NCI-H1694 (cell line): ENCODE results near the gene ZC2HC1B.

Source experiments
- DNase-seq: peaks from one replicate; lab custom pipeline; 2025; lab: John Stamatoyannopoulos, UW

The ZC2HC1B gene

DNA sequence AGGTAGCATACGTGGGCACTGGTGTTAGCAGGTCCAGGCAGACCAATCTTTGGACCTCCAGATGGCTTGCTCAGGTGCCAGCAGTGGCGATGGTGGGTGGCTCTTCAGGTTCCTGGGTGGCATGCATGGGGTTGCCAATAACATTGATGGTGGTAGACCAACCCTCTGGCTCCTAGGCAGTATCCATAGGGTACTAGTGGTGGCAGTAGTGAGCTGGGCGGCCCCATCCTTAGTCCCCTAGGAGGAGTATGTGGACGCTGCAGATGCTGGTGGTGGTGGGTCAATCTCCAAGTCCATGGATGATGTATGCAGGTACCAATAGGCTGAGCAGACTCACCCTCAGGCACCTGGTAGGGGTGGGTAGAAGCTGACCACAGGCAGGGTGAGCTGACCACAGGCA, 70.6 kb downstream of the ZC2HC1B start:
- no peak for DNase-seq

DNA sequence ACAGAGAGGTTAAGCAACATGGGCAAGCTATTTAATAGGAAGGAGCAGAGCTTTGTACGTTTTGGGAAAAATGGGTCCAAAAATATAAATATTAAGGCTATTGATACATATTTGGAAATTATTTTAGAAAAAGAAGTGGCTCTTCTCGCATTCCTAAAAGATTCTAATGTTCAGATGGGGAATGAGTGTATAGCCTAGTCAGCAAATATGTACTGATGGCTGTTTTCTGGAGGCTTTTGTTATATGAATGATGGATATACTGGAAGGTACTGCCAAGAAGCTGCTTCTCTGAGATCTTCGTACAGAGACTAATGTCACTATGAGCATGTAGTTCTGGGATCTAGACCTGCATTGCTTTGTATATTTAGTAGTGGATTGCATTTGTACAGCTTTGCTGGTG, 72.1 kb downstream of the ZC2HC1B start:
- no peak for DNase-seq

DNA sequence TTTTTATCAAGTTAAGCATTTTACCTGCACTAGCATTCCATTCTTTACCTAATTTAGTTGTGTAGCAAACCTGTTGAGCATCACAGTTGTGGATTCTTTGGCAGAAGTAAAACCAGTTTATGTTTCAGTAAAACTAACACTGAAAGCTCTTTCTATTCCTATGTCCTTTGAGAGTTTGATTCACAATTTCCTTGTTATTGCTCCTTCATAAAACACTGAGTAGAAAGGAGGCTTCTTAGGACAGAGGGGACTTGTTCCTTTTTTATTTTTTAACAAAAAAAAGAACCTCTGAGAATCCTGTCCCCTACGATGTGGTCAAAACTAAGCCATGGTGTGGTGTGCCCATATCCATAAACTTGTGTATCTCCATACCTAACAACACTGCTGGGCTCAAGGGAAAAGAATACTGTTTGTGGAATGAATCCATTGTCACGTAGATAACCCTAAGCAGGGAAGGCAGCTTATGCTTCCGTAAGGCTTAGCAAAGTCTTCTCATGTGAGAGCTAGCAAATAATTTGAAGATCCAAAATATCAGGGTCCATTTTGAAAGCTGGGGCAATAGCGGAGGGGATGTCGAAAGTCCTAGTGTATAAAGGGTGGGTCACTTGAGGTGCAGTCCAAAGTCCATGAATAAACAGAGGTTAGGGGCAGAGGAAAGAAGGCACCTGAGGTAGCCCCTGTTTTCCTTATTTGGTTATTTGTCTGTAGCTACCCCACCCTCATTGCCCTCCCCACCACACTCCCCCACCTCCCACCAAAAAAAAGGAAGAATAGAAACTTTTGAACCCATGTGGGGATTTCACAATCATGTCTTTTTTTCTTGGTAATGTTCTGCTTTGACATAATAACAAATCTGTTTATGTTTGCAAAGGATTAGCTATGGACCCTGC, 72.7 kb downstream of the ZC2HC1B start:
- DNase-seq, result no peak

DNA sequence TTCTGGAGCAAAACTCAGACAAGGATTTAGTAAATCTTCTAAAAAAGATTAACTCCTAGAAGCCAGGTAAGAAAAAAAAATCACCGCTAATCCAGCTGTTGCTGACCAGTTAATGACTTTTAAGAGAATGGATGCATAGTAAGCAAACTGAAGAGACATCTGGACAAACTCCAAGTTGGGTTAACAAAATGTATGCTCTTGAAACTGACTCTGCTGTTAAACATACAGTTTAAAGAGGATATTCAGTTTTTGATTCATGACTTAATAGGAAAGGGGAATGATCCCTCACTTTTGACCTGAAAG, 73.3 kb downstream of the ZC2HC1B start:
- no peak for DNase-seq

DNA sequence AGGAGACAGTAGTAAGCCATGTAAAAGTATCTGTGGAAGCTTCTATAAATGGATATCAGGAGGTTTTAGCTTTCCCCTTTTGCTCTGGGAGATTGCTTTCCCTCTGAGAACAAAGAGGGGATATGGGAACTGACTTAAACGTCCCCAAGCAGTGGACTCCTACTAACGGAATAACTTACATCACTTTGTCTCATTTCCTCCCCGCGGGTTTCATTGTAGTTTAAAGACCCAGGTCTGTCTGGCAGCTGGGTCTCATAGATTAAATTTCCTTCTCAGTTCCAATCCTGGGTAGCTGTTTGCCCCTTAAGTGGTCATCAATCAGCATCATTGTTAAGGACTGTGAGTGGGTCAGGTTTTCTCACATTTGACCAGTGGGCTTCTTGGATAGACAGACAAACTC, 75.1 kb downstream of the ZC2HC1B start:
- DNase-seq, result no peak

DNA sequence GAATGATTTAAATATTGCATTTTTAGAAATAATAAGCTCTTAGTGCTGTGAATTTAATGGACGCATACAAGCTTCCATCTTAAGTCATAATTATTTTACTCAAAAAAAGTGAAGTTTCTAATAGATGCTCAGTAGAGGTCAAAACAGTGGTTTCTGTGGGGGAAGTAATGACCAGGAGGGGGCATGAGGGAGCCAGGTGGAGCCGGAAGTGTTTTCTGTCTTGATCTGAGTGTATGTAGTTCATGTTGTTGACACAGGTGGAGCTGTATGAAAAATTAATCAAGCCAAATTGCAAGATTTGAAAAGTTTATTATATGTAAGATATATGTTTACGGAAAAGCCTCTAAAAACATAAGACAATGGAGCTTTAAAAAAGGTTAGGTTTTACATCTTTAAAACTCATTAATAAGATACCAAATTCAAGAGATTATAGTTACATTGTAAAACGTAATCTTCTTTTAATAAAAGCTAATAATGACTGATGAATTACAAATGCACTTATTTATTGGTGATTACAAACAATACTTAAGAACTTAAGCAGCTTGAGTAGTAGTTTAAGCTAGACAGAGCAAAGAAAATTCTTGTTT, 75.8 kb downstream of the ZC2HC1B start:
- DNase-seq, result no peak

DNA sequence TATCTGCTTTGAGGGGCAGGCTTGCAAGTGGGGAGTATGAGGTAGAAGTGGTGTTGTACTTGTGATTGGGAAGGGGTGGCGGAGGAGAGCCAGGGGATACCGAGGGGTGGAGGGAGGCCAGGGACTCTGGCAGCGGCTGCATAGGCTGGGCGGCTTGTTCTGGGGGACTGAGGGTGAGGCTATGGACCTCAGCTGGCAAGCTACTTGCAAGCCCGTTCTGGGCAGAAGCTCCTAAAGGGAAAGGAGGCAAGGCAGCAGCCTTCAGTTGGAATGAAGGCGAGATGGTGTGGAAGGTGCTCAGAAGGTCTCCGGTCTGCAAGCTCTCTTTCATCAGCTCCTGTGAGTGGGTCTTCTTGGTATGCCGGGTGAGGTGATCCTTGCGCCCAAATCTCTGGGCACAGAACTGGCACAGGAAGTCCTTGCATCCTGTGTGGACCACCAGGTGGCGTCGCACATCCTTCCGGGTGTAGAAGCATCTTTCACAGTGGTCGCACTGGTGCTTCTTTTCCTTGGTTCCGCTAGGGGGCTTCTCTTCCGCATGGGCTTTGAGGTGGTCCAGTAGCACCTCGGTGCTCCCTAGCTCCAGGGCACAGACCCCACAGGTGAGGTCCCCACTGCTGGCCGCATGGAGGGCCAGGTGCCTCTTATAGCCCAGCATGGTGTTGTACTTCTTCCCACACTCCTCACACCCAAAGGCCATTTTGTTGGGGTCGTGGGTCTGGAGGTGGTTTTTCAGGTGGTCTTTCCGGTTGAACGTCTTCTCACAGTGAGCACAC, 77.8 kb downstream of the ZC2HC1B start:
- DNase-seq, result no peak

DNA sequence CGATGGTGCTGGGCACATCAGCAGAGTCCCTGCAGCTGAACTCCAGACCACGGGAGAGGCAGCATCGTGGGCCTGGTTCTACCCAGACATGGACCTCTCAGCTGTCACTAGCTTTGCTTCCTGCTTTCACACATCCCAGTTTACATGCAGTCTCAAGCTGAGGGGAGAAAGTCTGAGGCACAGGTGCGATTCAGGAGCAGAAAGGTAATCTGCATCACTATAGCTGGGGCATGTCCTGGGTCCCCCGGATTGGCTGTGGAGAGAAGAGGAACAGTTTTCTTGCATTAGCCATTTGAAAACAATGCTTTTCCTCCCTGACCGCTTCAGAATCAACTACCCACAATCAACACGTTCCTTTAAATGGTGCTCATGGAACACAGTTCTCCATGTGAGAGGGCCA, 83.9 kb downstream of the ZC2HC1B start:
- no peak for DNase-seq

DNA sequence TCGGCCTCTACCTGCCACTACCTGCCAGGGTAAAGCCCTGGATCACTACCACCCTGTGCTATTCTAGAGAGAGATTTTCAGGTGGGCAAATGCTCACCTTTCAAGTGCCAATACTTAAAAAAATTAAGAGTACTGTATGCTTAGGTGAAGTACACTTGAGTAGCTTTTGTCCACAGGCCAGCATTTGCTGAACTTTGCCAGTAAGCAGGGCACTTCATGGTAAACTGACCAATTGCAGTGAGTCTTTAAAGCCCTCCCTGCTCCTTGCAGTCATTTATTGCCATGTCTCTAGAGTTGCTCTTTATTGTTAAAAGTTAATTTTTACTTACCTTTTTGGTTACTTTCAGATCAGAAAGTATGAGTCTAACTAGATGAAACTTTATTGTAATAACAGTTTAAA, 85.3 kb downstream of the ZC2HC1B start:
- DNase-seq, result no peak

DNA sequence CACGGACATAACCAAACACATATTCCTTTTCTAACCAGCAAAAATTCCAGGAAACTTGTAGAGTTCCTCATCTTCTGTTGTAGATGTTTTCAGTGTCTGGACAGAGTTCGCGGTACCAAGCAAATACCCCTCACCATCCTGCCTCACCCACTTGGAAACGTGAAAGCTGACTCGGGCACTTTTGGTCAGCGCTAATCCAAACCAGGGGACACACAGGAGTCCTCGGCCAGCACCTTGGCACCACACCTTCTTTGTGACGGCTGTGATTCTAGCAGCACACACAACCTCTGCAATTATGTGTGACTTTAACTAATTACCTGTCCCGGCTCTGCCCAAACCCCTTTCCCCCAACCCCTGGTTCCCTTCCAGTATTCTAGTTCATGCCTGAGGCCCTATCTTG, 85.7 kb downstream of the ZC2HC1B start:
- no peak for DNase-seq

DNA sequence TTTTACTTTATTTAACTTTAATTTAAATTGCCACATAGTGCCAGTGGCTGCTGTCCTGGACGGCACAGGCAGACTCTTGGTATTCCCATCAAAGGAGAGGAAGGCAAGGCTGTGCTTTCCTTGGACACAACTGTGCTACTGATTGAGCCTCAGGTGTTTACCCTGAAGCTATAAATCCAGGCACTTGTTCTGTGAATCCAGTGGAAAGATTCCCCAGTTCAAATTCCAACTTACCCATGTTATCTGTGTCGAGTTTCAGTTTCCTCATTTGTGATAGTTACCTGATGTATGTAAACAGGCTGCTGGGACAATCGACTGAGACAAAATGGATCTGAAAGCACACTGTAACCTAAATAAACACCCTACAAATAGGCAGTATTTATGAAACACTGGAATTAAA, 86.6 kb downstream of the ZC2HC1B start:
- DNase-seq, result no peak

DNA sequence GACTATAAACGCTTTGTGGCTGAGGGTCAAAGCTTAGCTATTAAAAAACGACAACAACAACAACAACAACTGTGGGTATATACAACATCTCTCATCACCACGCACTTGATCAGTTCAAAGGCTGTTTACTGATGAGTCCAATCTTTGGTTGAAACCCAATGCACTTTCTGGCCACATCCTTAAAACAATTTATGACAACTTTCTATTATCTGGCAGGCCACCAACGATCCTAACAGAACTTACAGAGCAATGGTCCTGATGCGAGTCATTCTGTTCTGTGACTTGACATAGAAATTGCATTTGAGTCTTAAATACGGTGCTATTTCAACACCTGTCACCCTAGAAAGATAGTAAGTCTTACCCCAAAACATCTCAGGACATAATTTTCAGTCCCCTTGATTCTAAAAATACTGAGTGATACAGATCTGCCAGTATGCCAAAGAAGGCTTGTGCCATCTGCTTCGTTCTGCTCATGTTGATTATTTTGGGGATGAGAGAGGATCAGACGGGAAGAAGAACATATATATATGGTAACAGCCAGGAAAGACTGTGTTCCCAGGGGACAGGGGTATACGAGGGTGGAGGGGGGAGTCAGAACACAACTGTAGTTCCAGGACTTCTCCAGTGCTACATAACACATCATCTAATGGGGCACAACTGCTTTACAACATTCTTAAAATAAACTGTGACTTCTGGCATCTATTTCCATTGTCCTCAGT, 87.9 kb downstream of the ZC2HC1B start:
- no peak for DNase-seq

DNA sequence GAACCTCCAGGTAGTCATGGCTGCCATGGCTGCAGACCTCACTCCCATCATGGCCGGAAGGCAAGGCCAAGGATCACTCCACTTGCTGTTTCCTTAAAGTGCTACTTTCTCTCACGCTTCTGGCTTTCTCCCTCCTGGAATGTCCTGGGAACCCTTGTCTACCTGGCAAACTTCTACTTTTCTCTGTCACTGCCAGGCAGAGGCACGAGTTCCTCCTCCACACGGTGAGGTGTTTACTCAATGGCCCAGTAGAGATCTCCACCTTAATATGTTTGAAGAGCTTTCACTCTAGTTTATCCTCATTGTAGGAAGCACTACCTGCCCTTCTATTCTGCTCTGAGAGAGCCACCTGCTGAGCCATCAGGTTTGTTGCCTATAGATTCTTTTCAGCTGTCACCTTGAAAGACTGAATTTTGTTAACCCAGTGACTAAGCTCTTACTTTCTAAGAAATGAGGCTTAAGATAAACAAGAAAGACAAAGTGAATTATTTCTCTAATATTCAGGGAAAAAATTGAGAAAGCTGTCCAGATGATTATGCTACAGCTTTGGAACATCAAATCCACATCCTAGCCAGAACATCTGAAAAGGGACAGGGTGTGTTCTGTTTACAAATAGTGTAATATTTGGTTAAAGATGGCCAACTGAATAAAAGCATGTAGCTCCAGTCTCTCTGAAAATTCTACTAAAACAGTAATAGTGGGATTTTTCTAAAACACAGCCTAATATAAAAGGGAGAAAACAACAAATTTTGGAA, 88.8 kb downstream of the ZC2HC1B start:
- no peak for DNase-seq

DNA sequence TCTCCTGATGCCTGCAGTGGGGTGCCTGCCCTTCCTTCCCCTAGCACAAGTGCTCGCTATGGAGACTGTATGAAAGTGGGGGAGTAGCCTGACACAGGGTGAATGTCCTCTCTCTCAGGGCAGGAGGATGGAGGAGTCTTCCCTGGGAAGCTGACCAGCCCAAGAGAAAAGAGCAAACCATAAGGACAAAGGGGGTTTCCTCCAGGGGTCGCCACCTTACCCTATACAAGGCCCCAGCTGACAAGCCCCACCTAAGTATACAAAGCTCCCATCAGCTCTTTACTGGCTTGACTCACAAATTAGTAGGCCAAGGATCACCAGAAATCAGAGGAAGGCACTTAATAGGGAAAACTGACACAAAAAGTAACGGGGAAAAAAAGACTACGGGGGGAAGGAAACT, 89.6 kb downstream of the ZC2HC1B start:
- DNase-seq, result no peak

DNA sequence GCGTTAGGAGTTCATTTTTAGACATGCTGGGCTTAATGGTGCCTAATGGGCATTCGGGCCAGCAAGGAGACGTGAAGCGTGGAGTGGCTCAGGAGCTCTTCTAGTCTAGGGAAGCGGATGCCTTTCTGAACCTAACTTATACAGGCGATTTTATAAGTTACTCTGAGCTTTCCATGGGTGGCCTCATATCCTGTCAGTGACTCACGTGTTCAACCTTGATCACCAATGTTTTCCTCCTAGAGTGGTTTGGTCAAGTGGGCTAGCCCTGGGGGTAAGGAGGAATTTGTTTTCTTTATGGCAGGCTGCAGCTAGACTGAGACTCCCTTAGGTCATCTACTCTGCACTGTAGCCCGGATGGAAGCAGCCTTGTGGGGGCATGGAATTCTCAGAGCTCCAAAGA, 91.7 kb downstream of the ZC2HC1B start:
- no peak for DNase-seq

DNA sequence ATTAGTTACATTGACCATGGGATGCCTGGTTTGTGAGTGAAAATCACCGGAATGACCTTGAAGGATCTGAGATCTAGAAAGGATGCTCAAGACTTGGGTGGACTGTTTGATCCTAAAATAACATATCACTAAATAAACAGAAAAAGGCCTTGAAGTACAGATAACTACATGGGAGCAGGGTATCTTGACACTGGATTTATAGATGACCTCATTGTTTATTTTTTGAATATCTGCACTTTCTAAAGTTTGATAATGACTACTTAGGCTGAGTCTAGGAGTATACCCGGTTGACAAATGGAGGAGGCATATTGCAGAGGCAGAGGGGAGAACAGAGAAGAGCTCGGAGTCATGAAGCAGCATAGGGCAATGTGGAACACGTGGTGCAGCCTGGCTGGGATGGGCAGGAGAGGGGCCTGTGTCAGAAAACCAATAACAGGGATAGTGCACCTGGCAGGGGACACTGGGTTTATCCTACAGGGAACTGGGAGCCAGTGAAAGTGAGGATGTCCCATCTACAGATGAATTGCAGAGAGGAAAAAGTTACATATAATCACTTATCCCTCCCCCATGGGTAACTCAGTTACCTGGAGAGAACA, 93.5 kb downstream of the ZC2HC1B start:
- DNase-seq, result no peak

DNA sequence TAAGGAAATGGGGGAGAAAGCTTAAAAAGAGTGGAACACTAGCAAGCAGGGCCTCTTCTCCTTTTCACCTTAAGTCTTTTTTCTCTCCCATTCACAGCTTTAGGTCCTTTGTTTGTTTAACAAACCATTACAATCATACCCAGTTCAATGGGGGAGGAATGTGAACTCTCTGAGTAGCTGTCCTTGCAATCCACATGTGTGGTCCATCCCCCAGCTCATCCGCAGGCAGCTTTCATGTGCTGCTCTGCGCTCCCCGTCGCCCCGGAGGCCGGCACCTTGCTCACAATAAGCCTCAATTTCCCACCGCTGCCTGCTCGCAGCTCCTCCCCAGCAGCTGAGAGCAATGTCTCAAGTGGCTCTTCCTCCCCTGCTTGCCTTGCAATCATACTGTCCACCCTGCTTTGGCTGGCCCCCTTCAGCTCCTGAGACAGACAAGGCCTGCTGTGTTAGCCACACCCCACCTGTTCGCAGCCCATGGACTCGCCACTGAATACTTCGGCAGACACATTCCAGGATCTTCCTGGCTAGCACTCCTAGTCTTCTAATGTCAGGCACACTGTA, 94.6 kb downstream of the ZC2HC1B start:
- no peak for DNase-seq

DNA sequence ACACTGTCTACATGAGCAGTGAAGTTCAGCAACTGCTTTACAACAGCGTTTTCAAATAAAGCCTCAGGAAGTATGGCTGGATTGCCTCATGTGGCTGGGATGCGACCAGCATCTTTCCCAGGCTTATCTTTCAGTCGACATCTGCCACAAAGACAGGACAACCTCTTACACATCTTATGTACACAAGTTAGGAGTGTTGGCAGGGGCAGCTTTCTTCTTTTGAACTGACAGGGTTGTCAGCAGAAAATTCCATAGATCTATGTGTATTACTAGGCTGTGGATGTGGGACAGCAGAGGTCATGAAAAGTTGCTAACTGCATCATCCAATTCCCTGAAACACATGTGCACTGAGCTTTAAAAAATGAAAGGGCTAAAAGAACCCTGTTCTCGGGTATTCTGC, 95.7 kb downstream of the ZC2HC1B start:
- DNase-seq, result no peak

DNA sequence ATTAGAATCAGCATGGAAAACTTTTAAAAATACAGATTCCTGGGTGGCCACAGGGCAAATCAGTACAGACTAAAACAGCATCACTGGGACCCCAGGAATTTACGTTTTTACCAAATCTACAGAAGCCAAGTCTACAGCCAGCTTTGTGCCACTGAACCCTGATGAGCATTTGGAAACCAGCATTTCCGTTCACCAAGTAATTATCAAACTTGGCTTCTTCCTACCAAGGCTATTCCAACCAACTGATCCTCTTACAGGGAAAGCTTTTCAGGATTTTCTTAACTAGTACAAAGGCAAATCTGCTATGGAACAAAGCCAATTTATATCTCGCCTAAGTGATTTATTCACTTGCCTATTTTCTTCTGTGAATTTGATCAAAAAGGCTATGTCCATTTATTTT, 96.8 kb downstream of the ZC2HC1B start:
- DNase-seq, result no peak

DNA sequence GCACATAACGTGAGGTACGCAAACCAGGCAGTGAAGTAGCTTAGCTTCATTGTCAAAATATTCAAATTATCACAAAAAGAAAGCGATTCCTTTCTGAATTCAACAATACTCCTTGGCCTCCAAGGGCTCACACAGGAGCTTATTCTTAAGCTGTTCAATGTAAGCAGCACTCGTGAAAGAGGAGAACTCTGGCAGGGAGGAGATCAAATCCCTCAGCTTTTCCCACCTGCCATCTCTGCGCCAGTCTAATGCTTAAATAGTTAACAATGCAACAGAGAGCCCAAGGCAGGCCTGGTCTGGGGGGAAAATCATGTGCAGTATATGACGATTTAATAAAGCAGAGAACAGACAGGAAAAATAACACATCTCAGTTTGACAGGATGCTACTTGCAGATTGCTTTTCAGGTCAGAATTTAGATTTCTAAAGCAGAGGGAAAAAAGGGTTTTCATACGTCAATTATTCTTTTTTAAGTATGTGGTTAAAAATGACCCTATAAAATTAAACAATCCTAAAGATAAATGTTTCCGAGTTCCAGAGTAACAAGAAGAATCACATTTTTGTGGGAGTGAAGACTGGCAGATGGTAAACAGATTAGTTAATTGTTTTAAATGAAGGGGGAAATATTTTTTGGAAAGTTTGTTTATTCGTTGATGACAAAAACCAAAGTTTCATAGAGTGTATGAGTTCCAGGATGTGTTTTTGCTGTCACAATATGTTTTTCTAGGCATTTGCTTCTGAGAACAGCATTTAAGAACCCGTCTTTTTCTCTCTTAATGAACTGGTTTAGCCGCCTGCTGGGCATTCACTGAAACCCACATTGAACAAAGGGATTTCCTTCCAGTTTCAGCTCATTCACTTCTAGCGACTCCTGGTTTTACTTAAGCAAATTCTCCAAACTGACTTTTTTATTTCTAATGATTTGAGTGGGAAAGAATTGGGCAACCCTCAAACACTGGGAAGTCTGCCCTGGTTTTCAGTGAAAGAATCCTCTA, 97.9 kb downstream of the ZC2HC1B start:
- no peak for DNase-seq
